Astrocyte (in vitro differentiated cells and primary cell): Measurements from ENCODE around the gene CDC42EP3. TPM values are rescaled to one million over a fixed set of nuclear protein-coding genes. Genes with fewer than 3 reads are reported as not detected.
A peak's percentile ranks its signal among the peaks of the same experiment; 100 is the strongest.

Source experiments
- DNase-seq: peaks from one replicate; pipeline ENCODE4 v3.0.0-alpha.2; 2010; ENCODE audit warnings: low read depth
- FAIRE-seq: peaks from 2 replicates; lab custom pipeline; 2011; peaks lifted over from hg19 to GRCh38; lab: Jason Lieb, UNC
- H2AFZ ChIP-seq: 2 replicates; pipeline ENCODE4 v1.6.0; 2012; ENCODE audit warnings: low read depth, low read length, inconsistent platforms
- H3K27ac ChIP-seq: 2 replicates; pipeline ENCODE4 v1.5.1; 2011; ENCODE audit warnings: low read depth, low read length, inconsistent platforms
- H3K27me3 ChIP-seq: 2 replicates; pipeline ENCODE4 v1.6.0; 2011; ENCODE audit warnings: low read length, inconsistent platforms; ENCODE audit not compliant: insufficient read depth
- H3K36me3 ChIP-seq: 2 replicates; pipeline ENCODE4 v1.5.1; 2011; ENCODE audit warnings: low read length, inconsistent platforms; ENCODE audit not compliant: insufficient read depth
- H3K4me1 ChIP-seq: 2 replicates; pipeline ENCODE4 v1.5.1; 2011; ENCODE audit warnings: low read length, inconsistent platforms; ENCODE audit not compliant: insufficient read depth
- H3K4me2 ChIP-seq: 2 replicates; pipeline ENCODE4 v1.6.0; 2012; ENCODE audit warnings: low read length, inconsistent platforms
- H3K4me3 ChIP-seq: 2 replicates; pipeline ENCODE4 v1.5.1; 2011; ENCODE audit warnings: low read depth, mild to moderate bottlenecking, low read length, inconsistent platforms; ENCODE audit not compliant: insufficient read depth
- H3K79me2 ChIP-seq: 2 replicates; pipeline ENCODE4 v1.6.0; 2012; ENCODE audit warnings: mild to moderate bottlenecking, low read length, inconsistent platforms; ENCODE audit not compliant: insufficient read depth
- H3K9ac ChIP-seq: 2 replicates; pipeline ENCODE4 v1.6.0; 2012; ENCODE audit warnings: mild to moderate bottlenecking, low read length, inconsistent platforms
- H3K9me3 ChIP-seq: 2 replicates; pipeline ENCODE4 v1.5.1; 2012; ENCODE audit warnings: low read depth, mild to moderate bottlenecking, low read length, inconsistent platforms; ENCODE audit not compliant: insufficient read depth
- H4K20me1 ChIP-seq: 2 replicates; pipeline ENCODE4 v1.6.0; 2012; ENCODE audit warnings: low read length, inconsistent platforms; ENCODE audit not compliant: insufficient read depth
- H3K27ac Mint-ChIP-seq: one replicate; pipeline ENCODE4 v1.8.0; 2021; ENCODE audit warnings: mild to moderate bottlenecking, mixed read lengths; ENCODE audit not compliant: unreplicated experiment
- H3K27me3 Mint-ChIP-seq: one replicate; pipeline ENCODE4 v1.8.0; 2021; ENCODE audit warnings: low read depth, mixed read lengths; ENCODE audit not compliant: unreplicated experiment
- H3K36me3 Mint-ChIP-seq: one replicate; pipeline ENCODE4 v1.8.0; 2021; ENCODE audit warnings: low read depth, mixed read lengths; ENCODE audit not compliant: unreplicated experiment
- H3K4me1 Mint-ChIP-seq: one replicate; pipeline ENCODE4 v1.8.0; 2021; ENCODE audit warnings: low read depth, mixed read lengths; ENCODE audit not compliant: unreplicated experiment
- H3K4me3 Mint-ChIP-seq: one replicate; pipeline ENCODE4 v1.8.0; 2021; ENCODE audit warnings: mild to moderate bottlenecking, moderate library complexity, mixed read lengths; ENCODE audit not compliant: unreplicated experiment
- H3K9me3 Mint-ChIP-seq: one replicate; pipeline ENCODE4 v1.8.0; 2021; ENCODE audit warnings: mild to moderate bottlenecking, mixed read lengths; ENCODE audit not compliant: unreplicated experiment
- EZH2 ChIP-seq: IDR thresholded peaks from 2 replicates; pipeline ENCODE4 v1.6.1; 2012; ENCODE audit warnings: mild to moderate bottlenecking, low read length, inconsistent platforms; ENCODE audit not compliant: insufficient read depth
- total RNA-seq: library from RNA; stranded (reverse); gene quantifications from 2 replicates; pipeline ENCODE4 v1.2.1, GENCODE V29; 2021
- TF ChIP-seq, protein P1 (sequence below): IDR thresholded peaks from 2 replicates; pipeline ENCODE4 v1.5.1; 2011; ENCODE audit warnings: low read depth, mild to moderate bottlenecking, inconsistent platforms, low read length, moderate library complexity; ENCODE audit not compliant: insufficient read depth

The CDC42EP3 gene
- total RNA-seq, 1 donor from 2014 or later, result 94.3 TPM

- no peaks in the 10 kb centered on the region for H3K9me3 ChIP-seq
- no peaks in the 10 kb centered on the region for H4K20me1 ChIP-seq
- peaks cover 7% of the 10 kb centered on the region for H3K4me1 ChIP-seq
- no peak overlapping the region for H3K4me3 ChIP-seq
- no peak overlapping the region for H3K27ac ChIP-seq
- peaks cover under 1% of the 10 kb centered on the region for H3K4me1 Mint-ChIP-seq
- H3K36me3 Mint-ChIP-seq, result no peaks in the 10 kb centered on the region
- no peak for DNase-seq
- TF ChIP-seq, protein P1, sequence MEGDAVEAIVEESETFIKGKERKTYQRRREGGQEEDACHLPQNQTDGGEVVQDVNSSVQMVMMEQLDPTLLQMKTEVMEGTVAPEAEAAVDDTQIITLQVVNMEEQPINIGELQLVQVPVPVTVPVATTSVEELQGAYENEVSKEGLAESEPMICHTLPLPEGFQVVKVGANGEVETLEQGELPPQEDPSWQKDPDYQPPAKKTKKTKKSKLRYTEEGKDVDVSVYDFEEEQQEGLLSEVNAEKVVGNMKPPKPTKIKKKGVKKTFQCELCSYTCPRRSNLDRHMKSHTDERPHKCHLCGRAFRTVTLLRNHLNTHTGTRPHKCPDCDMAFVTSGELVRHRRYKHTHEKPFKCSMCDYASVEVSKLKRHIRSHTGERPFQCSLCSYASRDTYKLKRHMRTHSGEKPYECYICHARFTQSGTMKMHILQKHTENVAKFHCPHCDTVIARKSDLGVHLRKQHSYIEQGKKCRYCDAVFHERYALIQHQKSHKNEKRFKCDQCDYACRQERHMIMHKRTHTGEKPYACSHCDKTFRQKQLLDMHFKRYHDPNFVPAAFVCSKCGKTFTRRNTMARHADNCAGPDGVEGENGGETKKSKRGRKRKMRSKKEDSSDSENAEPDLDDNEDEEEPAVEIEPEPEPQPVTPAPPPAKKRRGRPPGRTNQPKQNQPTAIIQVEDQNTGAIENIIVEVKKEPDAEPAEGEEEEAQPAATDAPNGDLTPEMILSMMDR, result no peak
- no peak for TF ChIP-seq EZH2
- H3K4me2 ChIP-seq, result no peak overlapping the region
- H3K36me3 ChIP-seq, result no peaks in the 10 kb centered on the region
- no peak overlapping the region for H3K27ac Mint-ChIP-seq
- no peak overlapping the region for H2AFZ ChIP-seq
- H3K27me3 ChIP-seq, result no peaks in the 10 kb centered on the region
- peaks cover 3% of the 10 kb centered on the region for H3K9me3 Mint-ChIP-seq
- no peak overlapping the region for H3K9ac ChIP-seq
- H3K79me2 ChIP-seq, result no peaks in the 10 kb centered on the region
- no peak overlapping the region for H3K4me3 Mint-ChIP-seq
- H3K27me3 Mint-ChIP-seq, result no peaks in the 10 kb centered on the region
- no peak for FAIRE-seq
Observed at GRCh38 chr2:37681587-37681986, 10.1 kb upstream of the CDC42EP3 start.

- no peaks in the 10 kb centered on the region for H3K27me3 Mint-ChIP-seq
- no peaks in the 10 kb centered on the region for H3K9me3 ChIP-seq
Observed at GRCh38 chr2:37679072-37679695, 7.7 kb upstream of the CDC42EP3 start.

GRCh38 chr2:37676274-37676673, 4.8 kb upstream of the CDC42EP3 start:
- peak overlapping the region; percentile 71 for H3K27ac ChIP-seq
- H3K4me3 ChIP-seq, result no peak overlapping the region
- no peaks in the 10 kb centered on the region for H3K36me3 Mint-ChIP-seq
- H3K4me2 ChIP-seq, result peak overlapping the region; percentile 27
- no peaks in the 10 kb centered on the region for H3K27me3 Mint-ChIP-seq
- H3K4me3 Mint-ChIP-seq, result no peak overlapping the region
- H3K9ac ChIP-seq, result no peak overlapping the region
- no peak for FAIRE-seq
- H3K4me1 Mint-ChIP-seq, result peaks cover 9% of the 10 kb centered on the region
- H3K79me2 ChIP-seq, result peaks cover 4% of the 10 kb centered on the region
- no peaks in the 10 kb centered on the region for H3K9me3 Mint-ChIP-seq
- DNase-seq, result peak; percentile 81
- H3K36me3 ChIP-seq, result no peaks in the 10 kb centered on the region
- peak overlapping the region; percentile 36 for H3K27ac Mint-ChIP-seq
- peaks cover 29% of the 10 kb centered on the region for H3K4me1 ChIP-seq
- no peaks in the 10 kb centered on the region for H3K9me3 ChIP-seq
- H2AFZ ChIP-seq, result no peak overlapping the region
- H3K27me3 ChIP-seq, result no peaks in the 10 kb centered on the region
- TF ChIP-seq EZH2, result no peak
- TF ChIP-seq, protein P1, result no peak
- no peaks in the 10 kb centered on the region for H4K20me1 ChIP-seq

More at GRCh38 chr2:37679072-37679695, 7.7 kb upstream of the CDC42EP3 start:
- Mint-ChIP-seq H3K4me1 (peaks cover 9% of the 10 kb centered on the region), H3K27ac (no peak overlapping the region), H3K9me3 (no peaks in the 10 kb centered on the region), H3K4me3 (no peak overlapping the region), H3K36me3 (no peaks in the 10 kb centered on the region)
- Histone ChIP-seq H3K4me1 (peaks cover 26% of the 10 kb centered on the region), H2AFZ (no peak overlapping the region), H3K27me3 (no peaks in the 10 kb centered on the region), H3K36me3 (no peaks in the 10 kb centered on the region), H3K79me2 (no peaks in the 10 kb centered on the region), H3K4me3 (no peak overlapping the region), H4K20me1 (no peaks in the 10 kb centered on the region), H3K4me2 (no peak overlapping the region), H3K9ac (no peak overlapping the region), H3K27ac (no peak overlapping the region)
- no peak for FAIRE-seq
- no peak for DNase-seq
- TF ChIP-seq EZH2, result no peak
- TF ChIP-seq, protein P1, result no peak
